Measurements from ENCODE around the gene CLIP2.

DNA sequence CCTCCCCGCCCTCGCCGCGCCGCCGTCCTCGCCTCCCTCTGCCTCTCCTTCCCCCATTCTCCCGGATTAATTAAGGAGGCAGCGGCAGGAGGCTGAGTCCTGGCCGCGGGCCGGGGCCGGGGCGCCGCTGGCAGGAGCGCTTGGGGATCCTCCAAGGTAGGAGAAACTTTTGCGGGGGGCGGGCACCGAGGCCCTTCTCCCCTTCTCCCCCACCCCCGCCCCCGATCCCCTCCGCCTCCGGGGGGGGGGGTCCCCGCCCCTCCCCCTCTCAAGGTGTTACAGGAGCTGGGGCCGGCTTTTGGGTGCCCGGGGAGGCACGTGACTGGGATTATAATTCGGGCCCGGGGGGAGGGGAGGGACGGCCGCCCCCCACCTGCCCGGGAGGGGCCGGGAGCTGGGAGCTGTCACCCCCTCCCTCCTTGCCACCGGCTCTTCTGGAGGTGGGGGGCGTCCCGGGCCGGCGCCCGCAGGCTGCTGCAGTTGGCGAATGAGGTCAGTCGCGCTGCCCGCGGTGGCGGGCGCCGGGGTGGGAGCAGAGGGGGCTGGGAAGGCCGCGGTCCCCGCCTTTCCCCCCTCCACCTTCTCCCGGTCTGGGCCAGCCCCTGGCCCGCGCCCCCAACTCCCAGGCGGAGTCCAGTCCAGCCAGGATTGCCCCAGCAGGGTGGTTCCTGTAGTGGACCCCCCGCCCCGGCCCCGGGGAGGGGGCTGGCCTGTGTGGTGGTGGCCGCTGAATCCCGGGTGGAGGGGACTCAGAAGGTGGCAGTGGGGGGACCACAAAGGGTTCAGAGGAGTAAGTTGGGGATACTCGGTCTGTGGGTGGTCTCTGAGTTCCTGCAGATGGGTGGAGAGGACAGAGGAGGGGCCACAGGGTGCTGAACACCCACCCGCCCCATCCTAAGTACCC lies 165.1 kb downstream of the CLIP2 start:
- TF ChIP-seq, protein P1, sequence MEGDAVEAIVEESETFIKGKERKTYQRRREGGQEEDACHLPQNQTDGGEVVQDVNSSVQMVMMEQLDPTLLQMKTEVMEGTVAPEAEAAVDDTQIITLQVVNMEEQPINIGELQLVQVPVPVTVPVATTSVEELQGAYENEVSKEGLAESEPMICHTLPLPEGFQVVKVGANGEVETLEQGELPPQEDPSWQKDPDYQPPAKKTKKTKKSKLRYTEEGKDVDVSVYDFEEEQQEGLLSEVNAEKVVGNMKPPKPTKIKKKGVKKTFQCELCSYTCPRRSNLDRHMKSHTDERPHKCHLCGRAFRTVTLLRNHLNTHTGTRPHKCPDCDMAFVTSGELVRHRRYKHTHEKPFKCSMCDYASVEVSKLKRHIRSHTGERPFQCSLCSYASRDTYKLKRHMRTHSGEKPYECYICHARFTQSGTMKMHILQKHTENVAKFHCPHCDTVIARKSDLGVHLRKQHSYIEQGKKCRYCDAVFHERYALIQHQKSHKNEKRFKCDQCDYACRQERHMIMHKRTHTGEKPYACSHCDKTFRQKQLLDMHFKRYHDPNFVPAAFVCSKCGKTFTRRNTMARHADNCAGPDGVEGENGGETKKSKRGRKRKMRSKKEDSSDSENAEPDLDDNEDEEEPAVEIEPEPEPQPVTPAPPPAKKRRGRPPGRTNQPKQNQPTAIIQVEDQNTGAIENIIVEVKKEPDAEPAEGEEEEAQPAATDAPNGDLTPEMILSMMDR (IDR thresholded peaks at IDR 0.05; ENCODE audit: borderline replicate concordance, extremely low read depth, low read length, poor library complexity, severe bottlenecking), result no peak
- TF ChIP-seq EZH2 (IDR thresholded peaks at IDR 0.05; ENCODE audit: borderline replicate concordance, low read depth, low read length, severe bottlenecking), result no peak
